Hematopoietic multipotent progenitor cell treated with erythropoietin and hydrocortisone succinate and interleukin-3 and kit ligand, for 4 days (in vitro differentiated cells): ENCODE measurements around the gene SPR.

Experiments used
- DNase-seq: peaks from one replicate; pipeline ENCODE4 v3.0.0-alpha.2; 2015

SPR gene

DNA sequence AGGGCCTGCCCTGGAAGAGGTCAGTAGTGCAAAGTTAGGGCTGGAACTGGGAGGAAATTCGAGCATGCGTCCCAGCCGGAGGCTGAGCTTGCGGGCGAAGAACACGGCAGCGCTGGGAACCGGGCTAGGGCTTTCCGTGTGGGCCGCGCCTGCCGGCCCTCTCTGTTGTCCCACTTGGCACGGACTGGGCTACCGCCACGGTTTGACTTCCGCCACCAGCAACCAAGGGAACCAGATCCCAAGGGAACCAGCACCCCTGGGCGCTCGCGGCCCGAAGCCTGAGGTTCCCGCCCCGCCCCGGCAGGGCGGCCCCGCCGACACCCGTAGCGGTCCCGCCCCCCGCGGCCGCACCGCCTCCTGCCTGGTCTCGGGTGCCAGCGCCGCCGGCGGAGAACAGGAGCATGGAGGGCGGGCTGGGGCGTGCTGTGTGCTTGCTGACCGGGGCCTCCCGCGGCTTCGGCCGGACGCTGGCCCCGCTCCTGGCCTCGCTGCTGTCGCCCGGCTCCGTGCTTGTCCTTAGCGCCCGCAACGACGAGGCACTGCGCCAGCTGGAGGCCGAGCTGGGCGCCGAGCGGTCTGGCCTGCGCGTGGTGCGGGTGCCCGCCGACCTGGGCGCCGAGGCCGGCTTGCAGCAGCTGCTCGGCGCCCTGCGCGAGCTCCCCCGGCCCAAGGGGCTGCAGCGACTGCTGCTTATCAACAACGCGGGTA is at the start of gene SPR:
SPR (plus strand) TSS at position 377 of the 708 bp plus-strand sequence; CDS start at position 402, 25 bp downstream.
- DNase-seq, result peak; percentile 82

DNA sequence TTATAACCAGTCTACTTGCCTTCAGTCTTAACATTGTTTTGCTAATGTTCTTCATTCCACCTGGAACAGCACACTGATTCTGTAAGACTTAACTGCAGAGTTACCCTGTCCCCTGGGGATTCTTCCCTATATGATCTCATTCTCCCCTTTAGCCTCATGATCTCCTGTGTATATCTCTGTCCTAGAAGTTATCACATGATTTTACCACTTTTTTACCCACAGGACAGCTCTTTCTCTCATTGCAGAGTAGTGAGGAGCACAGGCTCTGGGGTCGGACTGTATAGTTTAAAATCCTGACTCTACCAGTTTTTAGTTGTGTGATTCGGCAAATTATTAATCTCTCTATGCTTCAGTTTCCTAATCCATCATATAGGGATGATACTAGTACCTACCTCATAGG is 47.1 kb upstream of the SPR start:
- no peak for DNase-seq

DNA sequence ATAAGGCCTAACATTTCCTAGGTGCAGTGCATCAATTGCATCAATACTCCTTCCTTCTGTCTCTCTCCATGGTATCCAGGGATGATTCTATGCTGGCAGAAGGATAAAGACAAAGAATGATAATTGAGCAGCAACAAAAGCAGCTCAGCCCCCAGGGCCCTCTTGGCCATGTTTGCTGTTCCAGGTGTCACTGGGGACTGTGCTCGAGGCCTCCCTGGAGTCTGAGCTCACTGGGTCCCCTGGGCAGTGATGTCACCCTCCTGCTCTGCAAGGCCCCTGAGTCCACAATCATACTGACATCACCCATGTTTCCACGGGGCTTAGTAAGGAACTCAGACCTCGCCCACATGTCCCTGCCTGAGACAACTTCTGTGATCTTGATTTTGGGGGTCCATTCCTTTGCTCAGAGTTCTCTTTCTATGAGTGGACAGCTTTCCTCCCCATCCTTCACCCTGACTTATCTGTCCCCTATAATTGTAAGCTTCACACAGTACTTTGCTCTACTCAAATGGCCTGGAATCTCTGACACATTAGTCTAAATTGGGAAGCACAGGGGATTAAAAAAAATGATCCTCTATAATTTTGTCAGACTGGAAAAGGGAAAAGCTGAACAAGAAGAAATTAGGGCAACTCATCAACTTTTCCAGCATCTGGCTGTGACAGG is 45.6 kb upstream of the SPR start:
- no peak for DNase-seq

DNA sequence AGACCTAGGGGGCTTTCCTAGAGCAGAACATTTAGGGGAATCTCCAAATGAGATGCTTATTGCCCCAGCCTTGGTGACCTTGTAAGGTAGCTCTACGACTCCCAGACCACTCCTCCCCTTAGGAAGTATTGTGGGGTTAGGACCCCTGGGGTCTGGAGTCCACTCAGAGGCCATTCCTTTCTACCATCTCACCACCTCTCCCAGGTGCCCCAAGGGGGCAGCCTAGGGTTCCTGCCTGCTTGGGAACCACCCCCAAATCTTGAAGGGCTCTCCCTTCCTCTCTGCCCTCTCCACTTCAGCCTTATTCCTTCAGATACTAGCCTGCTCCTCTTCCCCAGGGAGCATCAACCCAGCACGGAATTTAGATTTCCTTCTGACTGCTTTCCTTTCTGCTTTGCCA is 43.9 kb upstream of the SPR start:
- DNase-seq, result no peak

DNA sequence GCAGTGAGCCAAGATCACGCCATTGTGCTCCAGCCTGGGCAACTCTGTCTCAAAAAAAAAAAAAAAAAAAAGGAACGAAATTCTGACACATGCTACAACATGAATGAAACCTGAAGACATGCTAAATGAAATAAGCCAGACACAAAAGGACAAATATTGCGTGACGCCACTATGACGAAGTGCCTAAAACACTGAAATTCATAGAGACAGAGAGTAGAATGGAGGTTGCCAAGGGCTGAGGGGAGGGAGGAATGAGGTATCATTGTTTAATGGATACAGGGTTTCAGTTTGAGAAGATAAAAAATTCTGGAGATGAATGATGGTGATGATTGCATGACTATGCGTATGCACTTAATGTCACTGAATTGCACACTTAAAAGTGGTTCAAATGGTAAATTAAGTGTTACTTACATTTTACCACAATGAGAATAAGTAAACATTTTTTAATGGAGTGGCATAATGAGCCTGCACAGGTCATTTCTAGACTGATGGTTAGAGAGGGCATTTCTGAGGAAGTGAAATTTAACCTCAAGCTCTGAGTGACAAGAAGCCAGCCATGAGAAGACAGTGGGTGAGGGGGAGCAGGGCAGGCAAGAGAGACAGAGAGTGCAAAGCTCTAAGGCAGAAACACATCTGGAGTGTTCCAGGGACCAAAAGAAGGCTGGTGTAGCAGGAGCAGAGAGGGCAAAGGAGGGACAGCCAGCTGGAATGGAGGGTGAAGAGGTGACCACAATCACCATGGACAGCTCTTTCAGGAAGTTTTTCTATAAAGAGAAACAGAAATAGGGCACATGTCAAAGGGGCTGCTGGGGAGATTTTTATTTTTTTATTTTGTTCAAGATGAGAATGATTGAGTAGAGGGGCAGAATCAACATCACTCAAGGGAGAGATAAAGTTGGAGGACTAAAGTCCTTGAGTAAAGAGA is 40.8 kb upstream of the SPR start:
- DNase-seq, result no peak

DNA sequence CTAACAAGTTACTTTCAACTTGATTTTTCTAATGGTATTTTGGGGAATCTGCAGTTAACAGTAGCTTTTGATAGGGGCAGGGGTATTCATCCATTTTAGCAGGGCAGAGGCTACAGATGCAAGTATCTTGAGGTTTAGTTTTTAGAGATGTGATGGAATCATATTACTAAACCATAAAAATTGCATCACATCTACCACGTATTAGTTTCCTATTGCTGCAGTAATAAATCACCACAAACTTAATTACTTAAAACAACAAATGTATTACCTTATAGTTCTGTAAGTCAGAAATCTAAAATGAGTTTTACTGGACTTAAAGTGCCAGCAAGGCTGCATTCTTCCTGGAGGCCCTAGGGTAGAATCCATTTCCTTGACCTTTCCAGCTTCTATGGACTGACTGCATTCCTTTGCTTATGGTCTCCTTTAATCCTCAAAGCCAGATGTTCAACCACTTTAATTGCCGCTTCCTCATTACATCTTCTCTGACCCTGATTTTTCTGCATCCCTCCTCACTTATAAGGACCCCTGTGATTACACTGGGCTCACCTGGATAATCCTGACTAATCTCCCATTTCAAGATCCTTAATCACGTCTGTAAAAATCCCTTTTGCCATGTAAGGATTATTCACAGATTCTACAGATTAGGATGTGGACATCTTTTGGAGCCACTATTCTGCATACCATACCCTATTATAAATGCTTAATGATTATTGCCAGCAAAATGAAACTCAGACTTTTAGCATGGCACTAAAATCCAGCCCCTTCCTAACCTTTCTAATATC is 39.5 kb upstream of the SPR start:
- no peak for DNase-seq

DNA sequence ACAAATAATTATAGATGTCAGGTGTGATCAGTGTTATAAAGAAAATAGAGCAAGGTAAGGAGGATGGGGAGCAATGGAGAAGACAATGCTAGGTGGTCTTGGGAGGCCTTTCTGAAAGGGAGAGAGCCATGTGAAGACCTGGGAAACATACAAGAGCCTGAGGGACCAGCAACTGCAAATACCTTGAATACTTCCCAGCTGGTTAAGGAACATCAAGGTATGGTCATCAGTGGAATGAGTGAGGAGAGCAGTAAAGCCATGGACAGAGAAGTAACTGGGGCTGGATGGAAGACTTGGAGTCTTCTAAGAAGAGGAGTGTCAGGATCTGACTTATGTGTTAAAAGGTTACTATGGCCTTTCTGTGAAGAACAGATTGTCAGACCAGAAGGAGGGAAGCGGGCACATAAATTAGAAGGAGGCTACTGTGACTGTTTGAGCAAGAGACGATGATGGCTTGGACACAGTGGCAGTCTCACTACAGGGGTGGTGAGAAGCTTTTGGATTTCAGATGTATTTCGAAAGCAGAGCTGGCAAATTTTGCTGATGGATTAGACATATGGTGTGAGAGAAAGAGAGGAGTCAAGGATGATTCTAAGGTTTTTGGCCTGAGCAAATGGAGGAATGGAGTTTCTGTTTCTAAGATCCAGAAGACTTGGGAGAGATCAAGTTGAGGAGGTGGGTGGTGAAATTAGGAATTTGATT is 38.6 kb upstream of the SPR start:
- no peak for DNase-seq

DNA sequence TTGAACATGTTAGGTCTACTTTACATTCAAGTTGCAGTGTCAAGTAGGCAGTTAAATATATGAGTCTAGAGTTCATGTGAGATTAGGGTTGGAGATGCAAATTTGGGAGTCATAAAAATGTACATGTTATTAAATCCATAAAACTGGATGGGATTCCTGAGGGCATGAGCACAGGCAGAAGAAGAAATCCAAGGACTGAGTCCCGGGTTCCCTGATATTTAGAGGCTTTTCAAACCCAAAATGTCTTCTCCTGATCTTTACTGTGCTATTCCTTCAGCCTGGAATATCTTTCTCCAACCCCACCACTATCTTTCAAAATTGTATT is 38.1 kb upstream of the SPR start:
- DNase-seq, result no peak

DNA sequence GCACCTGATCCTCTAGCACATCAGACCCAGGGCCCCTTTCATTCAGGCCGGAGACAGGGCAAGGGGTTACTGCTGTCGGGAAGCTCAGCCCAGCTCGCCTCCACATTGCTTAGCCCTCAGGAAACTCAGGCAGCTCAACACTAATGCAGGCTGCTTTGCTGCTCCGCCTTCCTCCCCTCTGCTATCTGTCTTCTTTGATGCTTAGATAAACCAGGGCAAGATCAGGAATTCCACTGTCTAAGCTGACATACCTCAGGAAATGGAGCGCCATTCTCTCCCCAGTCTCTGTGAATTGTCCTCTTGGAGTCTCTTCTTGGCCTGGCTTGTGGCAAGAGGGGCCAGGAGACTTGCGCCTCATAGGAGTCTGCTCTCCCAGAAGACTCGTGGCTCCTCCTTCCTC is 35.9 kb upstream of the SPR start:
- no peak for DNase-seq

DNA sequence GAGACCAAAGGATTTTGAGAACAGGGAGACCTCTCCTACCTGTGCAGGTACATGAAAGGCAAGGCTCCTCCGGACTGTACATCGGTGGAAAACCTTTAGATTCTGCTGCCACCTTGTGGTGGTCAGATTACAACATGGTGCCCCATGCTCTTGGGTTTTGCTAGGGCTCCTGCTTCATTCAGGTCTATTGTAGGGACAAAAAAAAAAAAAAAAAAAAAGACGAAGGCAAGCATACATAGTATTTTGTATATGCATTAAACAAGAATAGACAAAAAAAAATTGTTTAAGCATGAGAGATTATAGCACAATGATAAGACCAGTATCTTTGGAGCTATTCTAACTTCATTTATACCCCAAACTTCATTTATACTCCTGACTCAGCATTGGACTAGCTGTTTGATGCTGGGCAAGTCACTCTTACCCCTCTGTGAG is 27.4 kb upstream of the SPR start:
- peak; percentile 75 for DNase-seq

DNA sequence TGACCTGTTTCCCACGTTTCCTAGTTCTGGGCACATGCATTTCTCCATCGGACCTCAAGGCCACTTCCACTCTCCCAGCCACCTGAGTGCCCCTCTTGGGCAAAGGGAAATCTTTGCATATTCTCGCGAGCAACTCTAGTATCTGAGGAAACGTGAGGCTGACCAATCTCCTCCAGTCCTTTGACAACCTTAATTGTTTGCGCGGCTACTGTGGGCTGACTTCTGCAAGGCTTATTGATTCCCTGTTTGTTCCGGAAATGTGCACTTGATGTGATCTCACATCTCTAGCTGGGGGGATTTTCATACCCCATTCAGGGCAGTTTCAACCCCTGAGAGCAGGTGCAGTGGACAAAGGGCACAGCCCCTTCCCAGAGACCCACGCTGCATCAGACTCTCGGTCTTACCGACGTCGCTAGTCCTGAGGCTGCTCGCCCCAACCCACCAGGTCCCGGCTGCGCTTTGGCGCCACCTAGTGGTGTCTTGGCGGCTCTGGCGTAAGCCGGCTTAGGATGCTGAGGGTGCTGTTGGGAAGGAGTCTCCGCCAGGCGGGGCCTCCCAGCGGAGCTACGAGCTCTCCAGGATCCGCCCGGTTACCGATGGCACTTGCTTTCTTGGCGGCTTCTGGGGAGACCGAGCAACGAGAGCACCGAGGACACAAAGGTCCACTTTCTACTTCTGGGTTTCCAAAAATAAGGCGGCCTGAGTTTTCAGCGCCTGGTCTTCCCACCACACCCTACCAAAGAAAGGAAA is 24.8 kb upstream of the SPR start:
- DNase-seq, result peak; percentile 92

DNA sequence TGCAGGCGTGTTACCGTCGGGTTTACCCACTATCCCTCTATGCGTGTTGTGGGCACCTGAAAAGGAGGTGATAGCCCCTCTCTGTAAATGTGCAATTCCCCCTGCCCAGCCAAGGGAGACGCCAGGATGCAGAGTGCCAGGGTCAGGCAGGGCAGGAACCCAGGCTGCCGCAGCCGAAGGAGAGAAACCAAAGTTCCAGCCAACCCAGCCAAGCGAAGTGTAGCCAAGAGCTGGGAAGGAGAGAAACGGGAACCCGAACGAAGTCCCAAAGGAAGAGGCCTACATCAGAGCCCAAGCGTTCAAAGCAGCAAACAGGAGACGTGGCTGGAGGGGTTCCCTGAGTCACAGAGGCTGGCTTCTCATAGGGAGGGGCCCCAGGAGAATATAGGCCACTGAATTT is 24.2 kb upstream of the SPR start:
- DNase-seq, result no peak

DNA sequence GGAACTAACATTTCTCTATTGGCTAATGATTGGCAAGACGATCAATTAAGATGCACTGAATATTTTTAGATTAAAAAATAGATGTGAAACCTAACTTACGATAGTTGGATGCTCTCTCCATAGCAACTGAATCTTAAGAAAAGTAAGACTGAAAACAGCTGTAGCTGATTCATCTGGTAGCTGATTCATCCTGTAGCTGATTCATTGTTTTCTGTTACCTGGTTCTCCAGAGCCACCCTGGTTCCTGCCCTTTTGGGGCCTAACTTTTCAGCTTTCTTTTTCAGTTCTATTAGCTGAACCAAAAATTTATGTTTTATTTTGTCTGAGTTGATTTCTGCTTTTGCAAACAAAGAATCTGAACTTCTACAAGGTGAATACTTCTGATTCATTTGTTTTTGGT is 22.7 kb upstream of the SPR start:
- no peak for DNase-seq

DNA sequence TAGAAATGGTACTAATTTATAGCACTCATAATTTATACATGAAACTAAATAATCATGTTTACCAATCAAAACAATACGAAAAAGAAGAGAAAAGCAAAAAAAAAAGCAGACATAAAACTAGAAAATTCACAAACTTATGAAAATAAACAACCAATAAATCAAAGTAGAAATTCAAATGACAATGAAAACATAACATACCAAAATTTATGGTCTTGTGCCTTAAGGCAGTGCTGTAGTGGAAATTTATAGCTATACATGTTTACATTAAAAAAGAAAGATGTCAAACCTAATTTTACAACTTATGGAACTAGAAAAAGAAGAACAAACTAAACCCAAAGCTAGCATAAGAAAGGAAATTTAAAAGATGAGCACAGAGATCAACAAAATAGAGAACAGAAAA is 16.1 kb upstream of the SPR start:
- no peak for DNase-seq

DNA sequence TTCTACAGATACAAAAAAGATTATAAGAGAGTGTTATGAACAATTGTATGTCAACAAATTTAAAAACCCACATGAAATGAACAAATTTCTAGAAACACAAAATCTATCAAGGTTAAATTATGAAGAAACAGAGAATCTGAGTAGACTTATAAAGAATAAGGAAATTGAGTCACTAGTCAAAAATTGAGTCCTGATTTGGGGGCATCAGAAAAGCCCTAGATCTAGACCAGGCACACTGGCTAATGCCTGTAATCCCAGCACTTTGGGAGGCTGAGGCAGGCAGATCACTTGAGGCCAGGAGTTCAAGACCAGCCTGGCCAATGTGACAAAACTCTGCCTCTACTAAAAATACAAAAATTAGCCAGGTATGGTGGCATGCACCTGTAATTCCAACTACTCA is 15.3 kb upstream of the SPR start:
- no peak for DNase-seq

DNA sequence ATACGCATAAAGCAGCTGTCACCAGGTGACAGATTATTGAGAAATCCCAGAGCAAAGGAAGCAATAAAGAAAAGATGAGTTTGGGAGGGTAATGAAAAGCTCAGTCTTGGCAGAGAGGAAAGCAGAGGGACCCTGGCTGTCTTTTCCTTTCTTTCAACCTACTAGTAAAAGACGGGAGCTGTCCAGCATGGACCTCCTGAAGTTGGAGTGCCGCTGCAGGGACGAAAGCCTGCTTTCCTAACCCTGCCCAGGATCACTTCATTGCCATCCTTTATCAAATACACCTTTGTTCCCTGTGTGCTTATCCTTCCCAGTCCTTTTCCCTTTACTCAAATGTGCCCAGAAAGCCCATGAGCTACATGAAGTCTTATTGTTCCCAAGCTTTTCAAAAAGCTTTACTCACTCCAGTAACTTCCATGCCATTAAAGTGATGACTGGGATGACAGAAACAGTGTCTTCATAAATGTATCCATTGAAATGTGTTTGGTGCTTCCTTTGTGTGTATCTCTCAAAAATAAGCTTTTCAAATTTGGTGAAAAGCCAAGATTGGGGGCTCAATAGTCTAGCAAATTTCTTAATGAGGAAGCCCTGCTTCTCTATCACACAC is 3.7 kb upstream of the SPR start:
- DNase-seq, result peak; percentile 70

DNA sequence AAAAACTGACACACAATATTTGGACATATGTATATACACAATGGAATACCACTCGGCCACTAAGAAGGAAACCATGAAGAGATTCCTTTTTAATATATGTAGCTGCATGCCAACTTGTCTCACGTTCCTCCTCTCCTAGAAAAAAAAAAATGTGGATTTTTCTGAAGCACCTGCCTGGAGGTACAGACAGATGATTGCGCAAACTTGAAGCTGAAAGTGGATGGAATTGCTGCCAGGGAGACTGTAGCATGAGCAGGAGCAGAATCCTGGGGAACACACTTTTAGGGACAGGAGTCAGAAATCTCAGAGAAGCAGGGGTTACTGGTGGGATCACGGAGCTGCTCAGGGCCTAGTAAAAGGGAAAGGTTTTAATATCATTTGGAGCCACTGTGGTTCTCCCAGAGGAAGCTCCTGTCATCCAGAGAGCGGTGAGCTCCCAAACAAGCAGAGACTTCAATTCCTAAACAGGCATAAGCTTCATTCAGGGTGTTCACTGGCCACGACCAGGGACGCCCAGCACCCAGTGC is 640 bp upstream of the SPR start:
- DNase-seq, result no peak

DNA sequence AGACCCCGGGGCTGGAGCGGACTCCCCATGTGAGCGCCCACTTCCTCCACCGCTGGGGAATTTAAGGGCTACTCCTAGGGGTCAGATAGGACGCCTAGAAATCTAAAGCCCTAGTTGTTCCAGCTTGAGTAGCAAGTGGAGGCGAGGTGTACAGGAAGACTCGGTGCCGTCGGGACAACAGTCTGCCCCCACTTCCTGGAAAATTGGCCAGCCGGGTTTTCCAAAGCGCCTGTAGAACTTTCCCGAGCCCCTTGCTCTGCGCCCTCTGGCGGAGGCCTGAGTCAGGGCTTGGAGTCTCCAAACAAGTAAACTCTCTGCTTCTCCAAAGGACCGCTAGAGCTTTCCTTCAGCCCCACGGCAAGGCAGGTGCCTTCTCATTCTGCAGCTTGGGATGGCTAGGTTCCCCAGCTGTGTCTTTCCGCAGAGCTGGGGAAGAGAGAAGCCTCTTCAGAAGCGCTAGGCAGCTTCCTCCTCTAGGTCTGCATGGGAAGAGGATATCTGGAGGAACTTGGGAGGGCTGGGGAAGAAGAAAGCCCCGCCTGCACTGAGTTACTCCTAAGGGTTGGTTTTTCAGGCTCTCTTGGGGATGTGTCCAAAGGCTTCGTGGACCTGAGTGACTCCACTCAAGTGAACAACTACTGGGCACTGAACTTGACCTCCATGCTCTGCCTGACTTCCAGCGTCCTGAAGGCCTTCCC is 681 bp downstream of the SPR start:
- peak; percentile 82 for DNase-seq

DNA sequence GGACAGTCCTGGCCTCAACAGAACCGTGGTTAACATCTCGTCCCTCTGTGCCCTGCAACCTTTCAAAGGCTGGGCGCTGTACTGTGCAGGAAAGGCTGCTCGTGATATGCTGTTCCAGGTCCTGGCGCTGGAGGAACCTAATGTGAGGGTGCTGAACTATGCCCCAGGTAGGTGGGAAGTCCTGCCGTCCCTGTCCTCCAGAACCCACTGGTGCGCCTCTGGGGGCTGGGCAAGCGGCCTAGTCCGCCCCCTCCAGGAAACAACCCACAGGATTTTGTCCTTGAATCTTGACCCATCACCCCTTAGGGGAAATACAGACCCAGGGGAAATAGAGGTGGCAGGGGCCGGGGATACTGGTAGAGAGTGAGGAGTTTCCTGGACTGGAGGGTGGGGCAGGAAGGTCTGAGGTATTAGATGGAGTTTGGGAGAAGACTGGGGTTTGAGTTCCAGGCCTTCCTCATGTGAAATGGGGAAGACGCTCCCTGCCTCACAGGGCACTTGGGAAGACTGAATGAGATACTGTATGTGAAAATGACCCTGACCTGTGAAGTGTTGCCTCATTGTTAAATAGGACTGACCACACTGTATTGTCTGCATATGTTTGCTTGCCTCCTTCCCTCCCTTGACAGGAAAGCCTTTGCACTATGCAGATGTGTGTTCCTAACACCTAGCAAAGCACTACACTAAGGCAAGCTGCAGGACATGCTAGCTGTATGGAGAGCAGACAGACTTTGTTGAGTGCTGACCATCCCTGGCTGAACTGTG is 1.4 kb downstream of the SPR start:
- no peak for DNase-seq
